ENCODE results near the gene ATP7B.
"Not testable (repeated sequence)": the region's sequence is repeated elsewhere in the genome, so short reads cannot be mapped to it uniquely, and the experiment has no call there.

The ATP7B gene

GRCh38 chr13:52010890-52011631 lies at the start of gene ATP7B:
Gene ATP7B, minus strand, starts transcription at chr13:52011450. Its CDS starts 113 bp downstream, at chr13:52011337.
- no peak for DNase-seq

GRCh38 chr13:52053460-52053859 lies 42.2 kb upstream of the ATP7B start:
- DNase-seq = no peak

GRCh38 chr13:52051400-52051799 lies 40.1 kb upstream of the ATP7B start:
- DNase-seq = no peak

GRCh38 chr13:52048516-52048915 lies 37.3 kb upstream of the ATP7B start:
- DNase-seq = no peak

- DNase-seq = no peak
Measured at GRCh38 chr13:52047463-52047862, 36.2 kb upstream of the ATP7B start.

- no peak for DNase-seq
Measured at GRCh38 chr13:52043675-52044074, 32.4 kb upstream of the ATP7B start.

- no peak for DNase-seq
Measured at GRCh38 chr13:52036037-52036436, 24.8 kb upstream of the ATP7B start.

GRCh38 chr13:52034616-52035226 lies 23.5 kb upstream of the ATP7B start:
- DNase-seq = no peak

GRCh38 chr13:52033039-52033438 lies 21.8 kb upstream of the ATP7B start:
- DNase-seq = no peak

GRCh38 chr13:52030401-52030800 lies 19.2 kb upstream of the ATP7B start:
- DNase-seq = not testable (repeated sequence)

- no peak for DNase-seq
Measured at GRCh38 chr13:52029569-52029968, 18.3 kb upstream of the ATP7B start.

- no peak for DNase-seq
Measured at GRCh38 chr13:52027832-52028231, 16.6 kb upstream of the ATP7B start.

GRCh38 chr13:52026246-52026626 lies 15.0 kb upstream of the ATP7B start:
- DNase-seq = no peak

GRCh38 chr13:52025475-52026245 lies 14.4 kb upstream of the ATP7B start:
- no peak for DNase-seq

GRCh38 chr13:52024481-52024880 lies 13.2 kb upstream of the ATP7B start, which contains the start of gene UTP14C:
Gene UTP14C, plus strand, starts transcription at chr13:52024691. Its CDS starts 4,114 bp downstream, at chr13:52028805.
- no peak for DNase-seq

GRCh38 chr13:52022356-52022755 lies 11.1 kb upstream of the ATP7B start:
- no peak for DNase-seq

GRCh38 chr13:52020191-52020590 lies 8.9 kb upstream of the ATP7B start:
- DNase-seq = no peak

- DNase-seq = no peak
Measured at GRCh38 chr13:52016296-52016695, 5.0 kb upstream of the ATP7B start.

- no peak for DNase-seq
Measured at GRCh38 chr13:52012512-52012836, 1.2 kb upstream of the ATP7B start.

- DNase-seq = peak; percentile 99
Measured at GRCh38 chr13:52011632-52012511, 622 bp upstream of the ATP7B start, which contains the start of gene ALG11. Gene ALG11, plus strand, starts transcription at chr13:52012398. Its CDS starts 21 bp downstream, at chr13:52012419.

- no peak for DNase-seq
Measured at GRCh38 chr13:52009946-52010345, 1.3 kb downstream of the ATP7B start.

- no peak for DNase-seq
Measured at GRCh38 chr13:52006523-52007245, 4.6 kb downstream of the ATP7B start.
